Psoas muscle (tissue), 8 donors: Measurements from ENCODE around the gene LIMS1. TPM values are rescaled to one million over a fixed set of nuclear protein-coding genes. Genes with fewer than 3 reads are reported as not detected.
A peak's percentile ranks its signal among the peaks of the same experiment; 100 is the strongest.

Experiments used
- ATAC-seq, 4 donors: fragments of 200-7000 bp; cut with Tn5 transposase; one replicate each; pipeline ENCODE4 v1.9.1; 2020; ENCODE audit warnings: moderate library complexity in 3 of 4, mild to moderate bottlenecking in 2 of 4
- DNase-seq, 2 donors: peaks; one replicate each; pipeline ENCODE4 v3.0.0-alpha.2; 2020
- H3K27ac ChIP-seq: fragments of 200-600 bp; one replicate; pipeline ENCODE4 v1.8.0; 2022
- H3K27me3 ChIP-seq, 3 donors: fragments of 200-600 bp in 1 of 3; one replicate each; pipeline versions ENCODE4 v1.6.1 to v1.8.0; 2013 to 2022; ENCODE audit warnings: low read length in 2 of 3, mild to moderate bottlenecking in 2 of 3, moderate library complexity in 1 of 3; ENCODE audit not compliant: insufficient read depth in 3 of 3
- H3K36me3 ChIP-seq, 2 donors: fragments of 200-600 bp in 1 of 2; one replicate each; pipeline versions ENCODE4 v1.6.1 to v1.8.0; 2013 to 2022; ENCODE audit warnings: low read depth in 1 of 2, mild to moderate bottlenecking in 1 of 2, moderate library complexity in 1 of 2; ENCODE audit not compliant: insufficient read depth in 1 of 2
- H3K4me1 ChIP-seq: fragments of 200-600 bp; one replicate; pipeline ENCODE4 v1.8.0; 2022
- H3K4me3 ChIP-seq: fragments of 200-600 bp; one replicate; pipeline ENCODE4 v1.8.0; 2022; ENCODE audit warnings: mild to moderate bottlenecking
- H3K9me3 ChIP-seq: fragments of 200-600 bp; one replicate; pipeline ENCODE4 v1.8.0; 2022
- WGBS, 3 donors: extraction: QIAGEN DNeasy Blood & Tissue Kit; methylation state at CpG; one replicate each; pipeline versions ENCODE4 v1.1.6 to v1.1.7; 2013; 5-methylcytosine and 5-hydroxymethylcytosine counted together
- intact Hi-C, 2 donors: fragments of 100-400 bp; cut with DNase I; formaldehyde crosslinking; loops; one replicate each; pipeline versions ENCODE4 v1.11.0 to v1.14.2; 2022
- polyA plus RNA-seq, 3 donors: library from polyadenylated mRNA; stranded (reverse); fragments of 200-250 nt; gene quantifications; one replicate each; pipeline ENCODE4 v1.2.3, GENCODE V29; 2013
- total RNA-seq, 4 donors: library from RNA; stranded (reverse); fragmentation: NEBNext Ultra II Directional in 2 of 4; extraction: Animal tissue kit (Norgen Biotek cat#: 25700) in 2 of 4; gene quantifications; one replicate each; pipeline versions ENCODE4 v1.2.1 to v1.2.4, GENCODE V29; 2021 to 2023
- TF ChIP-seq, protein P1 (sequence below): fragments of 200-600 bp; IDR thresholded peaks from one replicate; pipeline ENCODE4 v1.8.0; 2022; ENCODE audit warnings: antibody characterized with exemption
- donor health status: healthy with polysubstance abuse.
- donor health status: DM: no; HTN: no; CAD: no; lungs with moderate emphysema.
- donor health status: Bipolar disorder and iron deficiency.
- donor health status: healthy.
- donor health status: DM: yes; HTN: yes; CAD: no.
- donor health status: DM: no; HTN: no; CAD: no.
- donor health status: DM: no; HTN: no; CAD: no.
- donor health status: DM: yes; HTN: yes; CAD: no.

The LIMS1 gene
- total and polyA plus RNA-seq, 7 donors: 50.5 to 287 (median 180) TPM

DNA sequence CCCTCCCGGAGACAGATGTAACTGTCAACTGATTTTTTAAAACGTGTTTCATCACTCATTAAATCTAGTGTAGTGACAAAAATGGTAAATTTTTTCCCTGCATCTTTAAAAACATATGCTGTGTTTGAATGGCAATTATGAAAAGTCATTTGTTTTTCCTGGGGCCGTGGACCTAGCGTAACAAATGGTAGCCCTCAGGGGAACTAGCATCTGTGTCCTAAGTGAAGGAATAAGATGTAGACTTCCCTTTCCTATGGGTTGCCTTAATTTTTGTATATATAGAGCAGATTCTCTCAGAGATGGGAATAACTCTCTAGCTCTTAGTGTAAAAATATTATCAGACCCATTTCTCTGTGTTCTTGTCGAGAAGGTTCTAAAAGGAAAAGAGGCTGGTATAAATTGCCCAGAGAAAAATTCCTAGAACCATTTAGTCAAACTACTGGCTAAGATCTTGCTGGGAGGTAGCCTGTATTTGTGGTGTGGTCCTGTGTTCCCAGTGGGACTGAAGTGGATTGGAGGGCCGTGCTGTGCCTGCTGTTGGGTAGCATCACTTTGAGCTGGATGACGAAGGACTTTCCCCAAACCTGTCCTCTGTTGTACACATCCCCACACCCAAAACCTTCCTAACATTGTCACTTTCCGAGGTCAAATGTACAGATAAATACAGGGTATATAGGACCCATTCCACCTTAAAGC is 85.8 kb downstream of the LIMS1 start:
- Histone ChIP-seq H3K4me1 (peaks cover 31% of the 10 kb centered on the region), H3K4me3 (no peak overlapping the region), H3K27ac (peak overlapping the region; percentile 46), H3K27me3 (no peaks in the 10 kb centered on the region), H3K9me3 (no peaks in the 10 kb centered on the region), H3K36me3 (no peaks in the 10 kb centered on the region)
- intact Hi-C loops: no loop called here
- WGBS, 3 donors: 69 to 74% (median 72%) methylated on average over 8 of the region's 8 CpGs
- DNase-seq (no peak), ATAC-seq (peak in 1 of 4 donors; percentile 22)
- TF ChIP-seq, protein P1, sequence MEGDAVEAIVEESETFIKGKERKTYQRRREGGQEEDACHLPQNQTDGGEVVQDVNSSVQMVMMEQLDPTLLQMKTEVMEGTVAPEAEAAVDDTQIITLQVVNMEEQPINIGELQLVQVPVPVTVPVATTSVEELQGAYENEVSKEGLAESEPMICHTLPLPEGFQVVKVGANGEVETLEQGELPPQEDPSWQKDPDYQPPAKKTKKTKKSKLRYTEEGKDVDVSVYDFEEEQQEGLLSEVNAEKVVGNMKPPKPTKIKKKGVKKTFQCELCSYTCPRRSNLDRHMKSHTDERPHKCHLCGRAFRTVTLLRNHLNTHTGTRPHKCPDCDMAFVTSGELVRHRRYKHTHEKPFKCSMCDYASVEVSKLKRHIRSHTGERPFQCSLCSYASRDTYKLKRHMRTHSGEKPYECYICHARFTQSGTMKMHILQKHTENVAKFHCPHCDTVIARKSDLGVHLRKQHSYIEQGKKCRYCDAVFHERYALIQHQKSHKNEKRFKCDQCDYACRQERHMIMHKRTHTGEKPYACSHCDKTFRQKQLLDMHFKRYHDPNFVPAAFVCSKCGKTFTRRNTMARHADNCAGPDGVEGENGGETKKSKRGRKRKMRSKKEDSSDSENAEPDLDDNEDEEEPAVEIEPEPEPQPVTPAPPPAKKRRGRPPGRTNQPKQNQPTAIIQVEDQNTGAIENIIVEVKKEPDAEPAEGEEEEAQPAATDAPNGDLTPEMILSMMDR: no peak

DNA sequence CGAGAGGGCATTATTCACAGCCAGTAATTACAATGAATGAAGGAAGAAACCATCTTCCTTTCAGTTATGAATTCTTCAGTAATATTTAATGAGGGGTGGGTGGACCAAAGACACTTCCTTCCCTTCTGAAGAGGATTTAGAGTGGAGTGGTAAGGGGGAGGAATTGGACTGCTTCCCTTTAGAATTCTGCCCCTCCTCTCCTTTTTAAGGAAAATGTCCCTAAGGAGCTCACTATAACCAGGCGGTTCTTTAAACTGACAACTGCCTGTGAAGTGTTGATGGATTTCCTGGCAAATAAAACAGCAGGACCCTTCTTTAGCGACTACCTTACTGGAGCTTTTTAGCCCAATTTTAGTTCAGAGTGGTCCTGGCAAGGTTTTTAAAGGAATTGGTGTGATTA is 86.4 kb downstream of the LIMS1 start:
- intact Hi-C loops: no loop called here
- ATAC-seq (peak in 1 of 4 donors; percentile 18), DNase-seq (no peak)
- Histone ChIP-seq H3K9me3 (no peaks in the 10 kb centered on the region), H3K4me3 (no peak overlapping the region), H3K4me1 (peaks cover 29% of the 10 kb centered on the region), H3K36me3 (no peaks in the 10 kb centered on the region), H3K27ac (peak overlapping the region; percentile 46), H3K27me3 (no peaks in the 10 kb centered on the region)
- TF ChIP-seq, protein P1: no peak
- WGBS, 3 donors: 59 to 74% (median 68%) methylated on average over 3 of the region's 3 CpGs

DNA sequence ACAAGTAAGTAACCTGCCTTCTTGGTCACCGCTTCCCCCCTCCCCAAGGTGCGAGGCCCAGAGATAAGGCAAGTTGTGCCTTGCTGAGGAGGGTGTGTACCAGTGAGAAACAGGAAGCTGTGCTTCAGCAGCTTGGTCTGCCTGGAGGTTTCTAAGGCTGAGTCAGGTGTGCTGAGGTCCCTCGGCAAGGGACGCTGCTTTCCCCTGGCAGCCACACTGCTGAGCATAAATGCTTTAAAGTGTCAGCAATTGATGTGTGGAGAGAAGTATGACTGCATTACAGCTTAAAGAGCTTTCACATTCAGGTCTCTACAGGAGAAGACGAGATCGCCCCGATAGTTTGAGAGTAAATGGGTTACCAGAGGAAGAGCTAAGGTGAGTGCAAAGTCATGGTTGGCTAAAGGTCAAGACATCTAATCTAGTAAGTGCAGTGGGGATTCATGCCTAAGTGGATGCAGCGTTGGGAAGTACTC is 86.9 kb downstream of the LIMS1 start:
- Histone ChIP-seq H3K4me3 (peak overlapping the region; percentile 24), H3K4me1 (peaks cover 32% of the 10 kb centered on the region)

DNA sequence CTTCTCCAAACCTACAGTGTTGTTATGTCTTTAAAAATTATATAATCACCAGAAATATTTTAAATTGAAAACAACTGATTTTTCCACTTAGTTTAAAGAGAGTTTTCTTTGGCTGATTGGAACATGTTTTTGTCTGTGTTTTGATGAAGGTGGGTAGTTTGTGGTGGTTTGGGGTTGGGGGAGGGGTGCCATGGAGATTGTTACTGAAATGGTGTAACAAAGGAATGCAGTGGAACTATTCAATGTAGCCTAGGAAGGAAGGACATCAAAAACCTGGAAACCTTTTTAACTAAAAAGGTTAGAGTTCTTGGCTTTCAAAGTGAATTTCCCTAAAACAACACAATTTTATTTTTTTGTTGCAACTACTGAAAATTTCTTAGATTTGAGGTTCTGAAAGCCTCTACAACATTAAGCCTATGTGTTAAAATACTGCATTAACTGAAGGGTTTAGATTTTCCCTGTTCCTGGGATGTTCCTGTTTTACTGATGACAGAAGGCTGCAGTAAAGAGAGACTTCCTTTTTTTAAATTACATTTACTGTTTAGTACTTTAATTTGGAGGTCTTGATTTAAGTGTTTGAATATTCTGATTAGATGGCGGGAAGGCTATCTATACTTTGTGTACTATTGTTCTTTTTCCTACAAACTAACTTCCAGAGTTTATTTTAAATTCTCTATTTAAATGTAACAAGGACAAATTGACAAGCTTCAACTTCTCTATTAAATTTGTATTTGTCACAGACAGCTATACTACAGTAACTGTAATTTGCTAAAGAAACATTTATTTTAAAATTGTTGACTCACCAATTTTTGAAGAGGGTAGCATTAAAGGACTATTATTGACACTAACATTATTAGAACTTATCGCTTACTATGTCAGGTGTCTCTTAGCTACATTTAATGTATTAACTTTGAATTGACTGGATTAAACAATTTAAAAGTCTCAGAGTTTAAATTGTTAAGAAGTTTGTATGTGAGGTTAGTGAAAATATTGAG is 87.7 kb downstream of the LIMS1 start:
- WGBS, 3 donors: 93 to 96% (median 93%) methylated on average over 2 of the region's 2 CpGs
- H3K27ac ChIP-seq: peak overlapping the region; percentile 46
- no peaks in the 10 kb centered on the region for H3K9me3 ChIP-seq
- peaks cover 27% of the 10 kb centered on the region for H3K4me1 ChIP-seq
- intact Hi-C loops: no loop called here
- TF ChIP-seq, protein P1: no peak
- DNase-seq (no peak), ATAC-seq (no peak)
- no peak overlapping the region for H3K4me3 ChIP-seq
- no peaks in the 10 kb centered on the region for H3K27me3 ChIP-seq
- no peaks in the 10 kb centered on the region for H3K36me3 ChIP-seq

More for the DNA sequence above, 86.9 kb downstream of the LIMS1 start:
- Histone ChIP-seq H3K36me3 (no peaks in the 10 kb centered on the region), H3K9me3 (no peaks in the 10 kb centered on the region), H3K27me3 (no peaks in the 10 kb centered on the region), H3K27ac (peak overlapping the region; percentile 46)
- TF ChIP-seq, protein P1: no peak
- intact Hi-C loops: no loop called here
- ATAC-seq: peak; percentile 78 to 86 (median 84)
- DNase-seq: no peak
- 55 to 60% (median 56%) methylated on average over 8 of the region's 8 CpGs for WGBS, 3 donors
